HG03521 (cell line): ENCODE results near the gene PLAC8.
"Not testable (repeated sequence)": the region's sequence is repeated elsewhere in the genome, so short reads cannot be mapped to it uniquely, and the experiment has no call there.

Source experiments
- ATAC-seq: cut with Tn5 transposase; IDR thresholded peaks from one replicate; pipeline ENCODE4 v1.9.1; 2021; ENCODE audit warnings: mild to moderate bottlenecking, moderate library complexity; ENCODE audit not compliant: unreplicated experiment

Gene PLAC8

GRCh38 chr4:83074086-83074704 lies 40.3 kb downstream of the PLAC8 start:
- peak; percentile 70 for ATAC-seq

- no peak for ATAC-seq
These were observed 43.4 kb downstream of the PLAC8 start for GRCh38 chr4:83071116-83071515.

- no peak for ATAC-seq
These were observed 47.4 kb downstream of the PLAC8 start for GRCh38 chr4:83067058-83067639.

- ATAC-seq: no peak
These were observed 49.3 kb downstream of the PLAC8 start for GRCh38 chr4:83065266-83065665.

GRCh38 chr4:83062739-83063138 lies 51.8 kb downstream of the PLAC8 start:
- no peak for ATAC-seq

- no peak for ATAC-seq
These were observed 59.6 kb downstream of the PLAC8 start for GRCh38 chr4:83054928-83055327.

- ATAC-seq: not testable (repeated sequence)
These were observed 65.7 kb downstream of the PLAC8 start for GRCh38 chr4:83048781-83049180.

GRCh38 chr4:83046693-83047473 lies 67.6 kb downstream of the PLAC8 start:
- ATAC-seq: no peak

GRCh38 chr4:83043801-83044407 lies 70.6 kb downstream of the PLAC8 start:
- ATAC-seq: no peak

- ATAC-seq: not testable (repeated sequence)
These were observed 71.4 kb downstream of the PLAC8 start for GRCh38 chr4:83043157-83043556.

GRCh38 chr4:83040269-83040668 lies 74.3 kb downstream of the PLAC8 start:
- ATAC-seq: no peak
